OCI-LY3 (cell line): ENCODE measurements around the gene C16orf78.

Experiments
- H2AFZ ChIP-seq: fragments of 200-600, 300-600 bp; shearing (Covaris generic); 2 replicates; pipeline ENCODE4 v1.6.0; 2014; ENCODE audit warnings: antibody characterized with exemption, low read depth, low read length
- H3K27ac ChIP-seq: fragments of 200-600, 300-600 bp; sonication (generic); 2 replicates; pipeline ENCODE4 v1.5.1; 2014; ENCODE audit warnings: mild to moderate bottlenecking, low read length, moderate library complexity, mixed read lengths
- H3K27me3 ChIP-seq: fragments of 200-600, 300-600 bp; sonication (generic); 2 replicates; pipeline ENCODE4 v1.6.1; 2014; ENCODE audit warnings: low read depth, low read length, mixed read lengths
- H3K36me3 ChIP-seq: fragments of 200-600, 300-600 bp; sonication (generic); replicated peaks from 2 replicates; pipeline ENCODE3; 2014; ENCODE audit warnings: low read depth, low read length, mixed read lengths
- H3K4me1 ChIP-seq: fragments of 300-600, 200-600 bp; sonication (generic); 2 replicates; pipeline ENCODE4 v1.6.1; 2014; ENCODE audit warnings: low read length, mixed read lengths
- H3K4me2 ChIP-seq: fragments of 200-600, 300-600 bp; sonication (generic); 2 replicates; pipeline ENCODE4 v1.6.1; 2014; ENCODE audit warnings: low read length, mixed read lengths
- H3K4me3 ChIP-seq: fragments of 300-600, 200-600 bp; sonication (generic); 2 replicates; pipeline ENCODE4 v1.5.1; 2014; ENCODE audit warnings: antibody characterized with exemption, mild to moderate bottlenecking, low read length, moderate library complexity
- H3K79me2 ChIP-seq: fragments of 300-600, 200-600 bp; shearing (Covaris generic); 2 replicates; pipeline ENCODE4 v1.6.1; 2014; ENCODE audit warnings: mild to moderate bottlenecking, low read length, mixed read lengths
- H3K9ac ChIP-seq: fragments of 300-600, 200-600 bp; shearing (Covaris generic); 2 replicates; pipeline ENCODE4 v1.6.0; 2014; ENCODE audit warnings: mild to moderate bottlenecking, low read length, moderate library complexity
- H3K9me3 ChIP-seq: fragments of 200-600, 300-600 bp; shearing (Covaris generic); 2 replicates; pipeline ENCODE4 v1.6.1; 2014; ENCODE audit warnings: low read length, mixed read lengths; ENCODE audit not compliant: insufficient read depth
- H4K20me1 ChIP-seq: fragments of 200-600, 300-600 bp; sonication (generic); 2 replicates; pipeline ENCODE4 v1.6.1; 2016; ENCODE audit warnings: low read length, mixed read lengths; ENCODE audit not compliant: insufficient read depth
- EZH2phosphoT487 ChIP-seq: fragments of 200-600 bp; shearing (Covaris generic); IDR thresholded peaks from 2 replicates; pipeline ENCODE4 v1.6.1; 2018; ENCODE audit warnings: antibody characterized with exemption, mixed run types, low read depth
- TF ChIP-seq, protein P1 (sequence below): fragments of 200-600, 300-600 bp; sonication (generic); IDR thresholded peaks from 2 replicates; pipeline ENCODE4 v1.5.1; 2014; ENCODE audit warnings: antibody characterized with exemption, low read length, low read depth

The C16orf78 gene

DNA sequence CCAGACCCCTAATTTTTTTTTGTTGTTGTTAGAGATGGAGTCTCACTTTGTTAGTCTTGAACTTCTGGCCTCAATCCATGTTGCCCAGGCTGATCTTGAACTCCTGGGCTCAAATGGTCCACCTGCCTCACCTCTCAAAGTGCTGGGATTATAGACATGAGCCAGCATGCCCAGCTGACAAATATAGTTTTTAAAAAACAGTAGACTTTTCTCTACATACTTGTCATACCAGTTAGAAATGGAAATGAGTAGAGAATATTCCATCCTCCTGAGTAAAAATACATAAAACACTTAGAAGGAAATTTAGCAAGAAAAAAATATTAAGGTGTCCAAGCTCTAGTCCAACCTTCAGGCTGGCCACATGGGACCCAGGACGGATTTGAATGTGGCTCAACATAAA is 21.4 kb downstream of the C16orf78 start:
- no peak overlapping the region for H3K9ac ChIP-seq
- H3K9me3 ChIP-seq, result no peaks in the 10 kb centered on the region
- H3K36me3 ChIP-seq, result no peaks in the 10 kb centered on the region
- no peak overlapping the region for H2AFZ ChIP-seq
- H3K4me2 ChIP-seq, result no peak overlapping the region
- TF ChIP-seq, protein P1, sequence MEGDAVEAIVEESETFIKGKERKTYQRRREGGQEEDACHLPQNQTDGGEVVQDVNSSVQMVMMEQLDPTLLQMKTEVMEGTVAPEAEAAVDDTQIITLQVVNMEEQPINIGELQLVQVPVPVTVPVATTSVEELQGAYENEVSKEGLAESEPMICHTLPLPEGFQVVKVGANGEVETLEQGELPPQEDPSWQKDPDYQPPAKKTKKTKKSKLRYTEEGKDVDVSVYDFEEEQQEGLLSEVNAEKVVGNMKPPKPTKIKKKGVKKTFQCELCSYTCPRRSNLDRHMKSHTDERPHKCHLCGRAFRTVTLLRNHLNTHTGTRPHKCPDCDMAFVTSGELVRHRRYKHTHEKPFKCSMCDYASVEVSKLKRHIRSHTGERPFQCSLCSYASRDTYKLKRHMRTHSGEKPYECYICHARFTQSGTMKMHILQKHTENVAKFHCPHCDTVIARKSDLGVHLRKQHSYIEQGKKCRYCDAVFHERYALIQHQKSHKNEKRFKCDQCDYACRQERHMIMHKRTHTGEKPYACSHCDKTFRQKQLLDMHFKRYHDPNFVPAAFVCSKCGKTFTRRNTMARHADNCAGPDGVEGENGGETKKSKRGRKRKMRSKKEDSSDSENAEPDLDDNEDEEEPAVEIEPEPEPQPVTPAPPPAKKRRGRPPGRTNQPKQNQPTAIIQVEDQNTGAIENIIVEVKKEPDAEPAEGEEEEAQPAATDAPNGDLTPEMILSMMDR, result no peak
- no peak for TF ChIP-seq EZH2phosphoT487
- no peaks in the 10 kb centered on the region for H3K79me2 ChIP-seq
- peaks cover 22% of the 10 kb centered on the region; the same call in 1 of the 2 replicates for H4K20me1 ChIP-seq
- H3K4me1 ChIP-seq, result peaks cover 10% of the 10 kb centered on the region
- H3K27ac ChIP-seq, result no peak overlapping the region
- H3K4me3 ChIP-seq, result no peak overlapping the region
- H3K27me3 ChIP-seq, result peaks cover 61% of the 10 kb centered on the region

- Histone ChIP-seq H3K36me3 (no peaks in the 10 kb centered on the region), H3K27ac (no peak overlapping the region), H3K4me3 (no peak overlapping the region), H2AFZ (no peak overlapping the region), H3K4me2 (no peak overlapping the region), H3K27me3 (peaks cover 63% of the 10 kb centered on the region), H3K4me1 (peaks cover 14% of the 10 kb centered on the region), H3K79me2 (no peaks in the 10 kb centered on the region), H3K9me3 (no peaks in the 10 kb centered on the region), H3K9ac (no peak overlapping the region), H4K20me1 (peaks cover 31% of the 10 kb centered on the region)
- TF ChIP-seq EZH2phosphoT487, result no peak
- TF ChIP-seq, protein P1, result no peak
Observed at GRCh38 chr16:49396206-49396720, 22.7 kb downstream of the C16orf78 start.

- H3K79me2 ChIP-seq, result no peaks in the 10 kb centered on the region
- peaks cover 14% of the 10 kb centered on the region for H3K4me1 ChIP-seq
- peaks cover 79% of the 10 kb centered on the region for H3K27me3 ChIP-seq
- no peaks in the 10 kb centered on the region for H3K36me3 ChIP-seq
- H3K27ac ChIP-seq, result no peak overlapping the region
- H2AFZ ChIP-seq, result no peak overlapping the region
- no peak overlapping the region for H3K4me2 ChIP-seq
- H4K20me1 ChIP-seq, result peaks cover 31% of the 10 kb centered on the region
- no peak overlapping the region for H3K4me3 ChIP-seq
- H3K9me3 ChIP-seq, result 0 out of 2 replicates have a peak, but pooled peaks cover 8% of the 10 kb centered on the region
- TF ChIP-seq EZH2phosphoT487, result no peak
- TF ChIP-seq, protein P1, result no peak
- H3K9ac ChIP-seq, result no peak overlapping the region
Observed at GRCh38 chr16:49398761-49399160, 25.2 kb downstream of the C16orf78 start.

GRCh38 chr16:49399594-49400364 is 26.2 kb downstream of the C16orf78 start:
- Histone ChIP-seq H3K4me1 (peaks cover 14% of the 10 kb centered on the region), H2AFZ (no peak overlapping the region), H3K4me2 (peak overlapping the region; percentile 49), H3K27me3 (peaks cover 80% of the 10 kb centered on the region), H3K4me3 (no peak overlapping the region), H4K20me1 (peaks cover 31% of the 10 kb centered on the region), H3K9ac (no peak overlapping the region), H3K36me3 (no peaks in the 10 kb centered on the region), H3K79me2 (no peaks in the 10 kb centered on the region), H3K27ac (no peak overlapping the region), H3K9me3 (0 out of 2 replicates have a peak, but pooled peaks cover 8% of the 10 kb centered on the region)
- no peak for TF ChIP-seq EZH2phosphoT487
- TF ChIP-seq, protein P1, result no peak
